Stimulated activated CD8-positive, alpha-beta memory T cell treated with anti-CD3 and anti-CD28 coated beads, Interleukin-2, amount 100 ng/mL, for 48 hours (primary cell): ENCODE results near the gene ZNF385B.
"Not testable (repeated sequence)": the region's sequence is repeated elsewhere in the genome, so short reads cannot be mapped to it uniquely, and the experiment has no call there.

Experiments used
- DNase-seq, 2 donors: peaks; one replicate each; pipeline ENCODE4 v3.0.0-alpha.2; 2020; ENCODE audit warnings: low read depth in 2 of 2

Gene ZNF385B

DNA sequence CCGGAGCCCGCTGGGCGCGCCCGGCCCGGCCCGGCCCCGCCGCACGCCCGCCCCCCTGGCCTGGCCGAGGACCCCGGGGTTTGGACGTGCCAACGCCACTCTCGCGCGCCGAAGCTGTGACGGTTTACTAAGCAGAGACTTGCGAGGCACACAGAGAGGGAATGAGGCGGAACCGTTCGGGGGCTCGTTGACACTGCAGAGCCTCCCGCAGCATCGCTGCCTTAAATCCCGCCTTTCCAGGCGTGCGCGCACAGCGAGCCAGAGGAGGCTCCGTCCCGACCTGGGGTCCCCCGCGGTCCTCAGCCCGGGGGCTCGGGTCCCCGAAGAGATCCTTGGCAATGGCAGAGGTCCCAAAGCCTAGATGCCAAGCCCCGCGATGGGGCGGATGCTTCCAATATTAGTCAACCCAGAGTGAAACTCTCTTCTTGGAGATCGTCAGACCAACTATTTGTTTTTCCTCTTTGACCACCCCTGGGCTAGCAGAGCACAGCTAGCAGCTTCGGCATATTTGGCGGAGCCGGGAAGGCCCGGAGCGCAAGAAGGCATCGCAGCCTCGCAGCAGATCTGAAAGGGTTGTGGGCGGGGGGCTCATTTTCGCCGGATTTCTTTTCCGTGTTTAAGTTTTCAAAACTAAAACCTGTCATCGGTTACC, at the start of gene ZNF385B:
Gene ZNF385B, minus strand, starts transcription at position 197 of the 652 bp plus-strand sequence.
- no peak for DNase-seq

DNA sequence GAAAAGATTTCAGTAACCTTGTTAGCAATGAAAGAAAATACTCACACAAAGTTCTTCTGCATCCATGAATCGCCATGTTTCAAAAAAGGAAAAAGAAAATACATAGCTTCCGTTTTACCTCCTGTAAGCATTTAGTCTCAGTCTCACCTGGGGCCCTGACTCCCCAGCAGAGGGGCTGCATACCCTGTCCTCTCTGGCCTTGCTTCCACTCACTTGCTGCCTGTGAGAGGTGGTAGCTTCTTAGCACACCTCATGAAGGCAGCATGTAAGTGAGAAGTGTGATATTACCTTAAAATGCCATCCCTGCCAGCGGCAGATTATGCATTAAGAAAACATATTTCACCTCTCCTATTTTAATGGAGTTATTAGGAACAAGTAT, 49.3 kb upstream of the ZNF385B start:
- DNase-seq, result no peak

DNA sequence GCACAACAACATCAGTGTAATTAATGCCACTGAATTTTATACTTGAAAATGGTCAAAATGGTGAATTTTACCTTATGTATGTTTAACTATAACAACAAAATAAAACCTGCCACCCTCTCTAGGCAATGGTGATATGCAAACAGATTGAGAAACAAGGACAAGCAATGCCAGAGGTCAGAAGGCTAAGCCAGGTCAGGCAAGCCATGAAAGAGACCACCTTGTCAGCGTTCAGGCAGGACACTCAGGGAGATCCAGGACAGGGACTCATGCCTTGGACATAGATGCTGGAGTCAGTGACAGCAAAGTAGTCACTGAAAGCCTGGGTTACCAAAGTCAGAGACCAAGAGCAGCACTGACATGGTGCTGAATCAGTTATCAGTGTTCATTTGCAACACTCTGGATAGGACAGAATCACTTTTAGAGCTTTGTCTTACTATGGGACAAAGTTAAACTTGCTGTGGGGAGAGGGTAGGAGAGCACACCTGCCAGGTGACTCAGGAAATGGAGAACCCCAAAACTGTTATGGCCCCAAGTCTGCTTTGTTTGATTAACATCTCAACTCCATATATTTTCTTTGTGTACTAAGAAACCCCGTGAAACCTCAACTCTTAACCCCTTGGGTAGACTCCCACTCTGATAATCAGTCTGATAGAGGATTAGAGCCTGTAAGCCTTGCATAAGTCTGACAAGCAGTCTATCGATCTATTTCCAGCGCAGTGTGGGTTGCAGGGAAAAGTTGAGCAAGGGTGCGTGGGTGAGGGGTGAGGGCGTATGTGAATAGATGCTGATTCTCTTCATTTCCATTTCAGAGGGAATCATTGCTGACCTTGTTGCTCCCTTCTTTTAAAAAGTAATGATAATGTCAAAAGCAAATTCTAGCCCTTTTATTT, 48.7 kb upstream of the ZNF385B start:
- no peak for DNase-seq

DNA sequence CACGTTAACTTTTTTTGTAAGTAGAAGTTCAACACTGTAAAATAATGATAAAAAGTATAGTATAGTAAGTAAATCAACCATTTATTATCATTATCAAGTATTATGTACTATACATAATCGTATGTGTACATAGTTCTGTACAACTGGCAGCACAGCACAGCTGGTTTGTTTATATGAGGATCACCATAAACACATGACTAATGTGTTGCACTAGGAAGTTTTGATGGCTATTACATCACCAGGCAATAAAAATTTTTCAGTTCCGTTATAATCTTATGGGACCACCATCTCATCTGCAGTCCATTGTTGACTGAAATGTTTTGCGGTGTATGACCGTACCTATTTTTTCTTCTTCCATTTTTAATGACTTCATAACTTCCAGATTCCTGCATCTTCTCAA, 39.2 kb upstream of the ZNF385B start:
- DNase-seq, result no peak

DNA sequence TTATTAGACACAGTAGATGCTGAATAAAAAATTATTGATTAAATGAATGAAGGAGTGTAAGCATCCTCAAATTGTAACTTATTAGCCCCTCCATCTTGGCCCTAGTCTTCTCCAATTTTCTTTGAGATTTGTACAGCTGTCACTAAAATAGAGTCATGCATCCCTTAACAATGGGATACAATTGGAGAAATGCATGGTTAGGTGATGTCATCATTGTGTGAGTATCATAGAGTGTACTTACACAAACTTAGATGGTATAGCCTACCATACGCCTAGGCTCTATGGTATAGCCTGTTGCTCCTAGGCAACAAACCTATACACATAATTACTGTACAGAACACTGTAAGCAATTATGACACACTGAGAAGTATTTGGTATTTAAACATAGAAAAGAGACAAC, 38.3 kb upstream of the ZNF385B start:
- DNase-seq, result no peak

DNA sequence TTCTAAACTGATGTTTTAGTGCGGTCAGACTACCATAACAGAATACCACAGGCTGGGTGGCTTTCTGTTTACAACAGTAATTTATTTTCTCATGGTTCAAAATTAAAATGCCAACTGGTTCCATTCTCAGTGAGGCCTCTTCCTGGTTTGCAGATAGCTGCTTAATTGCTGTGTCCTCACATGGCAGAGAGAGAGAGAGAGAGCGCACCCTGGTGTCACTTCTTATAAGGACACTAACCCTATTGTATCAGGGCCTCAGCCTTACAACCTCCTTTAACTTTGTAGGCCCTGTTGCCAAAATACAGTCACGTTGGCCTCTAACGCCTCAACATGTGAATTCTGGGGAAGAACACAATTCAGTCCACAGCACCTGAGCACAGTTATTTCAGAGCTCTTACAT, 37.5 kb upstream of the ZNF385B start:
- DNase-seq, result no peak

DNA sequence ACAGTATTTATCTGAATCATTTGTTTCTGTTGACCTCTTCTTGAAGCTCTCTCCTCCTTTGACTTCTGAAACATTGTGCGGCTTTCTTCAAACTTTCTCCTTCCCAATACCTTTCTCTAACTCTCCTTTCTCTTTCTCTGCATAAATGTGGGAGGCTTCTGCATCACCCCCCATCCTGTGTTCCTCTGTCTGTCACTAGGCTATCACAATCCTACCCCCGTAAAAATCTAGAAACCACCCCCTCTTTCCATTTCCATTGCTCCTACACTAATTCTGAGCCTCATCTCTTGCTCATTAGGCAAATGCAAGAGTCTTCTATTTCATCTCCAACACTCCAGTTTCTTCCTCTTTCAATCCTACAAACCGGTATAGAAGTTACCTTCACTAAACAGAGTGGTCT, 32.2 kb upstream of the ZNF385B start:
- no peak for DNase-seq

DNA sequence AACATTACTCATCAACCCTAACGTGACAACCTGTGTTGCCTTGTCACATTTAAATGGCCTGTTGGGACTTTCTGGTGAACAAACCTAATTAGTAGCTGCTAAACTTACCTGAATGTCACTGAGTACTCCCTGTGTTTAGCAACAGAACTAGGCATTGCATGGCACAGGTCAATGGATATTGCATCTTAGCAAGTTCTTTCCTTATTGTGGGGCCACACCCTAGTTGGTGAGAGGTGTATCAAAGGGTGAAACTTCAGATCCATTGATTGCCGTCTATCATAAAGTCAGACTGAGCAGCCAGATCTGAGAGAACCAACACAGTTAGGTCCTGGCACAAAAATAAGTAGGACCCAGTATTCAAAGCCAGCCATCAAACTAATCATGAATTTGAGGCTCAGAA, 29.8 kb upstream of the ZNF385B start:
- DNase-seq, result no peak

DNA sequence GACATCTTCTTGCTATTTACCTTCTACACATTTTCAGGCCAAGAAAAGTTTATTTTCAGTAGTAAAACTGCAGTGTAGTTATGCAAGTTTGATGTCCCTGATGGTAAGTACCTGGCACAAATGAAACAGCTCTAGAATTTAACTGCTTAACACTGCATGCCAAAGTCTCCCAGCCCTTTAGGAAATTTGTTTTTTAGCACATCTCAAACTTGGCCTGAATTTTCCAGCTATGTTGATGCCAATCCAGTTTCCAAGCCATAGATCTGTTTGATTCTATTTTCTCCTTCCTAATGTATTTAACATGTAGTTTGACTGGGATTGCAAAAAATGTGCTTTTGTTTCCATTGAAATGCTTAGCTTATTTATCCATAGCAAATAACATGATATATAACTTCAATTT, 29.3 kb upstream of the ZNF385B start:
- no peak for DNase-seq

DNA sequence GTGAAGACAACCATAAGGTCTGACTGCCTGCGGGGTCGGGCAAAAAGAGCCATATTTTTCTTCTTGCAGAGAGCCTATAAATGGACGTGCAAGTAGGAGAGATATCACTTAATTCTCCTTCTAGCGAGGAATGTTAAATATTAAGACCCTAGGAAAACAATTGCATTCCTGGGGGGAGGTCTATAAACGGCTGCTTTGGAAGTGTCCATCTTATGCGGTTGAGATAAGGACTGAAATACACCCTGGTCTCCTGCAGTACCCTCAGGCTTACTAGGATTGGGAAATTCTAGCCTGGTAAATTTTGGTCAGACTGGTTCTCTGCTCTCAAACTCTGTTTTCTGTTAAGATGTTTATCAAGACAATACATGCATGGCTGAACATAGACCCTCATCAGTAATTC, 27.2 kb upstream of the ZNF385B start:
- DNase-seq, result not testable (repeated sequence)

DNA sequence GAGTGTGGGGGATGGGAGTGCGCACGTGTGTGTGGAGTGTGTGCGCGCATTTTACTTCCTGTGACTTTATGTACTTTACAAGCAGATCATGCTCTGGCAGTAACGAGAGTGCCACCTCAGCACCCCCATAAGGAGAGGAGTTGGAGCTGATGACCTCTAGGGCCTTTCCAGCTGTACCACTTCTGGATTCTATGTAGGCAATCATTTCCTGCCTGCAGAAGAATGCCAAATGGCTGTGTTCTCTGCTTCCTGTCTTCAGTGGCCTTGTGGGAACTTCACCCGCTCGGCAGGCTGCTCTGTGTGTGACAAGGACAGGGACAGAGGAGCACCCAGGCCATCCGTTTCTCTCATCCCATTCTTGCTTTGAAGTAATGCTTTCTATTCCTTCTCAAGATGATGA, 22.8 kb upstream of the ZNF385B start:
- DNase-seq, result no peak

DNA sequence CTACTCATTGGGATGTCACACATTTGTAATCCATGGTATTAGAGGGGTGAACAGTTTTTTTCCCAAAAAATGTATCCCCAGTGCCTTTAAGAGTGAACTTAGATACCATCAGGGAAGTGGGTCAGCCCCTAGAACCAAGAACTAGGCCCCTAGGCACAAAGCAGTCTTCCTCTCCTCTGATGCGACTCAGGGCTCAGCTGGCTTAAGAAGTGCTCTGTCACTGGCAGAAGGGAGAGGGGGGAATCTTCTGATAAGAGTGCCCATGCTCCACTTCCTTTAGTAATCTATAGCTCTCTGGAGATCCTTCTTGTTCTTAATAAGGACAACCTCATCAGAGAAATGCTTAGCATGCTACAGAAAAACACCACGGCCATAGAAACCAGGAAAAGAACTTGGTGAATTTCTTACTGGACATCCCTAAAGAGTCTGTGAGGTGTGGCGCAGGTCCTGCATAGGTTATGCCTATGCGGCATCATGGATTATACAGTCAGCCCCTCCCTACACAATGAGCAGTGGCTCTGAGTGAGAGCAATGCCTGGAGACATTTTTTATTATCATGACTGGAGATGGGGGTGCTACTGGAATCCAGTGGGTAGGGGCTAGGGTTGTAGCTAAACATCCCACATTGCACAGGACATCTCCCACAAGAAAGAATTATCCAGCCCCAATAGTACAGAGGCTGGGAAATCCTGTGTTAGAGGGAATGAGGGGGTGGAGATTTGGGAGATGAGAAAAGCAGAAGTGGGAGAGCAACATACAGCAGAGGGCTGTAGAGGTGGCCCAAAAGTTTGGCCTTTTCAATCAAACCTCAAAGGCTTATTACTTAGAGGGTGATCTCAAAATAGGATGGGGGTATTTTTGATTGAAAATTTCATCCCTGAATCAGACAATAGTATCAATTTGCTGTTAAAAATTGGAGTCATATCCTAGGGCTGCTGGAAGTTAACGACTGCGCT, 21.7 kb upstream of the ZNF385B start:
- no peak for DNase-seq

DNA sequence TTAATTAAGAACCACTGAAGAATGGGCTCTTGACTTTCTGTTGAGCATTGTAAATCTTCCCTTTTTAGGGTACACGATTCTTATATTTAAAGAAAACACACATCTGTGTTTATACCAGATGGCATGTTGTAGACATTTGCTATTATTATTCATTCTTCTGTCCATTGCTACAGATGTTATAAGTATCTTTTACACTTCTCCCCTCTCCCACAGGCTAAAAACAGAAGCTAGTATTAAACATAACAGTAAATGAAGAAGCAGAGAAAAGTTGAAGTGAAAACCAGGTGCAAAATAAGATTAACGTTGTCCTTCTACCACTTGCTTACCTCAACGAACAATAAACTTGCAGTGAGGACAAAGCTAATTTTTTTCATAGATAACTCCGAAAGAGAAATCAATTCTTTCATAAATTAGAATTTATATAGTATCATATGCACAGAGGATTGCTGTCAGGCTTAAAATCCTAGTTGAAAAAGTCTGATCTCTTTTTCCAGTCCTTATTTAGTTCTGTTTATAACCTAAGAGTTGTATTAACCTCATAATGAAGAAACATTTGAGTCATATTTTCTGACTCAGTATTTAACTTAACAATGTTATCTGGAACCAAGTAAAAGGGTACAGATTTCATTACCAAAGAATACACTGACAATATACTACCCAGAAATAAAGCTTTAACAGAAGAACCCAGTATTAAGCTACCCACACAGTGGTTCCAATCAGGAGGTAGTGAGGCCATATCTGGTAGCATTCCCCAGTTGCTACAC, 16.4 kb upstream of the ZNF385B start:
- DNase-seq, result no peak

DNA sequence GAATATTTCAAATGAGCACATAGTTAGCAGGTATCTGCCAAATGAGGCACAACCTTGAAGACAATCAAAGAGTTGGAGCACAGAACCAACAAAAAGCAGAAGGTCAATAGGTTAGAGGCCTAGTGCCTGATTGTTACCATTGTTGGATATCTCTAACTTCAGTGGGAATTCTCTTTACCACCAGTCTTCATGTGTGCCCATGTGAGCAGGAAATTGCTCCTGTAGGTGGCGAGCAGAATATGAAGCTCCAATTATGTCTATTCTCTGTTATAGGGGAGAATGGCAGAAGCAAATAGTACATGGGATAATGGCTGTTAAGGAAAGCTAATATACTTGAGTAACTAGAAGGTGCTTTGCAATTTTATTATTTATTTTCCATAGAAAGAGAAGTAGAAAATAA, 14.9 kb upstream of the ZNF385B start:
- no peak for DNase-seq

DNA sequence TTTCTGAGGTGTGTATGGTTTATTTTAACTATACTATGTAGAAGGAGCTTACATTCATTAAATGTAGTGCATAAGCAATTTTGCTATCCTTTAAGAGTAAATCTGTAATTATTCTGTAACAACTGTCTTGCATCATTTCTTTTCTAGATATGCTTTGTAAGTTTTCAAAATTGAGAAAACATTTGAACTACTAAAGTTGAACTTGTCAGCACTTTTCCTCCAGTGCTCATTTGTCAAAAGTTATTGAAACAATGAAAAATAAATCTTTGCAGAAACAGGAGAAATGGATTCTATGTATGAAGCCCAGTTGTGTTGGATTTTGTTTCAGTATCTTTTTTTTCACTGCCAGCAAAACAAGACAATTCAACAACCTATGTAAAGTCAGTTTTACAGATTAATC, 14.5 kb upstream of the ZNF385B start:
- no peak for DNase-seq

DNA sequence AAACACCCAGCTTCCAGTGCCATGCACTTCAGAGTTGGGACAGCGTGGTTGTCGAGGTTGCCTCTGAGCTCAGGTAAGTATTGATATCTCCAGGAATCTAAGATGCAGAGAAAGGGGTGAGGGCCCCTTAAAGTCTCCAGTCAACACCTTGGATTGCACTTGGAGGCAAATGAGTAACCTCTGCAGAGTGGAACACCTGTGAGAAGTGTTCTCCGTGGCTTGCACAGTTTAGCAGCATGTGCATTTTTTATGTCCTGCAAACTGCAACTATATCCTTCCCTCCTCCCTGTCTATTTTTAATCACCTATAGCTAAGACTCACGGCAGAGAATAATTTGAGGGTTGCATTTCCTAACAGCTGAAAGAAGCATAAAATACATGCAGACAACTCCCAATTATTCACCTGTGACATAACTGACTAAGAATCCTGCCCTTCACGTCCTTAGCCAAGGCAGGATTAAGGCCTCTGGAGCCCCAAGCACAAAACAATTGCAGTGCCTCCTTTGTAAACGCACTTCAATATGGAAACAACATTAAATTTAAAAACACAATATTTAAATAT, 1.6 kb upstream of the ZNF385B start:
- DNase-seq, result no peak

DNA sequence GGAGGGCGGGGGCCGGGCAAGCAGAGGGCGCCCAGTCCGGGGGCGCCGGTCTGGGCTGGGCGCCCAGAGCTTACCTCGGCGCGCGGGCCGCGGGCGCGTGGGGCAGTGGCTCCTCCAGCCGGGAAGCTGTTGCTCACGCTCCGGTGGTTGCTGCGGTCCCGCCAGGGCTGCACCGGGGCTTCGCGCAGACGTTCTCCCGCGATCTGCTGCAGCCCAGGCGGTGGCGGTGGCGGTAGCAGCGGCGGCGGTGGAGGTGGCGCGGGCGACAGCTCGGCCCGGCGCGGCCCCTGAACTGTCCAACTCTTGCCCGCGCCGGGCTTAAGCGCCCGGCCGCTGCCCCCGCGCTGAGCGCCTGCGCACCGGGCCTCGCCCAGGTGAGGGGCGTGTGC, 391 bp downstream of the ZNF385B start:
- no peak for DNase-seq

DNA sequence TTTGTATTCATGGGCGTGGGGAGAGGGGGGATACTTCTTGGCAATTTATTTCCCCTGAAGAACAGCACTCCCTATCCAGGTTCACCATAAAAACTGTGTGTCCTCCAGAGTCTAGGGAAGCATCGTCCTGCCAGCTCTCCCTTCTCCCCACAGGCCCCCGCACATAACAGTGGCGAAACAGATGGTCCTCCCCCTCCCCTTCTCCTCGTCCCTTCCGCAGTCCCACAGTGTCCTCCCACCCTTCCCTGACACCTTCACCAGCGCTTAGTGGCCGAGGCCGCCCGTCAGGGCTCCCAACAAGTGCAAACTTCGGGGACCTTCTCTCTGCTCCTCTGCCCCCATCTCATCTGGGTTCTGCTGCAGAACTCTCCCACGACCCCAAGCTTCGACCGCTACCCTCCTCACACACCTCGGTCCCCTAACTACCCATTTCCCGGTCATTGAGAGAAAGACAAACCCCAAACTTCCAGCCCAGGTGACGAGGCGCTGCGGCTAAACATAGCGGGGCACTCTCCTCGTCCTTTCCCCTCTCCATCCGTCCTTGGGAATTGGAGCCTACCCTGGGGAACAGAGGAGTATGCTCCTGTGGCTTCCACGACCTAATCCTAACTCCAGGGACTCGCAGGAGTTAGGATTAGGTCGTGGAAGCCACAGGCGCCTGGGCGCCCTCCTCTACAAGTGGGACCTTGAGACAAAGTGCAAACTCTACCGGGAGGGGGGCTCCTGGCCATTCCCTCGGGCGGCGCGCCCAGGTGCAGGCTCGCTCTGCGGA, 971 bp downstream of the ZNF385B start:
- no peak for DNase-seq

DNA sequence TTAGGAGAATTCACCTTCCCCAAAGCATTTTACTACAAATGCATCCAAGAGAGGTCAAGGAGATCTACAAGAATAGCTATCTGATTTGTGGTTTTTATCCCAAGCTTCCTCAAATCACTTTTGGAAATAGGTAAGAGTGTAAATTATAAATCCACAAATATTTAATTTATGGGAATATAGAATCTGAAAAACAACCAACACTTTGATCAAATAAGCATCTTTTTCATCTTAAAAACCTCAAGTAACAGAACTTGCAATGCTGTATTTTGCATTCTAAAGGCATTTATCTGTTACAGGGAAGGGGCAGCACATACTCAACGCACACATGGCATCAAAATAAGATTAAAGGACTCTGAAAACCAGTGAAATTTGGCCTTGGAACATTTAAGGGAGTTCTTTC, 1.9 kb downstream of the ZNF385B start:
- DNase-seq, result no peak

DNA sequence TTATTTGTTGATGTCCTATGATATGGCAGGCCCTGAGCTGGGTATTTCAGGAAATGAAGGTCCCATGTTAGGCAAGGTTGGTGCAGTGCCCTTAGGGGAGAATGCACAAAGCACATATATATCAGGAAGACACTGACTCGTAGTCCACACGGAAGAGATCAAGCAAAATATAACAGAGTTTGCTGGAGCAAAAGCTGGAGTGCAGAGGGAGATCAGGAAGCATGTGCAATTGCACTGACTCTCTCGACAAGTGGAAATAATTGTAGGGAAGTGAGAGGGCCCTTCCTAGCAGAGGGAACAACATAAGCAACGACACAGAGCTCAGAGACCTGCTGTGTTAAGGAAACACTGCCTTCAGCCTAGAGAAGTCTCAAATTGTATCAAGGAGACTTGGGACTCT, 4.2 kb downstream of the ZNF385B start:
- no peak for DNase-seq
